ENCODE data around the gene PIH1D1.

DNA sequence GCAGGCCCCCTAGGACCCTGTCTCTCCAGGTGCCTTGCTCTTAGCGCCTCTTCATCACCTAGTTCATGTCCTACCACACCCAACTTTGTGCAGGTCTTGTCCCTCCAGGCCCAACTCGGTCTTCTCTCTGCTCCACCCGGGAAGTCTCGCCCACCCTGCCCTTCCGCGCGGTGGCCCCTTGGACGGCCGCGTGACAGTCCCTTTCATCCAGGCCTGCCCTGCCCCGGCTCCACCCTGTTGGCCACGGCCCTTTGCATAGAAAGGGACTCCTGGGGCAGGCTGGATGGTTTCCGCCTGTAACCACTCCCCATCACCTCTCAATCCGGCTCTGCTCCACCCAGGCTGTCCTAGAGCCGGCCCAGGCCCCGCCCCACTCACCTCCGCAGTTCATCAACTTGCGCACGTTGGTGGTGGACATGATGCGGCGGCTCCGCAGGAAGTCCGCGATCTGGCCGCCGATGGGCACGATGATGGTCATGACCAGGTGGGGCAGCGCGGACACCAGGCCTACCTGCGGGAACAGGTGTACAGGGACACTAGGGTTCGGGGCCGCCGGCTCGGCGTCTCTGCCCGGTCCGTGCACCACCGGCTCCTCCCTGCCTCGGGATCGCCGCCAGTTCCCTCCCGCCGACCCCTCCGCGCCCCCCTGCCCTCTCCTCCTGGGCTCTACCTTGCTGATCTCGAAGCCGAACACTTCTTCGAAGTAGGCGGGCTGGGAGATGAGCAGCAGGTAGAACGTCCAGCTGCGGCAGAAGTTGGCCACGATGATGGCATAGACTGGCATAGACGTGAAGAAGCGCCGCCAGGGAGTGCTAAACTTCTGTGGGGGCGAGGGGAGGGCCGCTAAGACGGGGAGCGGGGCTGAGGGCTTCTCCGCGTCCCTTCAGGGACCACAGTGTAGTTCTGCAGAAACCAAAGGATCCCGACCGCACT, 19.2 kb downstream of the PIH1D1 start:
- TF ChIP-seq POLR2A (IDR thresholded peaks at IDR 0.05; ENCODE audit: low read depth, low read length): no peak
- no peak for TF ChIP-seq POLR2AphosphoS5 (IDR thresholded peaks at IDR 0.05; ENCODE audit: low read depth, low read length)
- no peak for TF ChIP-seq TAF1 (IDR thresholded peaks at IDR 0.05; ENCODE audit: borderline replicate concordance, low read depth, low read length)
